MCF 10A (cell line): ENCODE data around the gene IRX1. TPM values are rescaled to one million over a fixed set of nuclear protein-coding genes. Genes with fewer than 3 reads are reported as not detected.

Experiments
- BruUV-seq: library from RNA; stranded (reverse); fragments of 400-500 nt; replicated peaks from 2 replicates; lab custom pipeline; 2021; lab: Mats Ljungman, UMichigan
- CTCF ChIA-PET: fragments of 300-600 bp; sonication (Branson Sonifier 250); formaldehyde crosslinking; extraction: SDS; loops from one replicate; lab custom pipeline; 2021; ENCODE audit warnings: antibody characterized with exemption, inconsistent platforms; lab: Yijun Ruan, JAX
- POLR2A ChIA-PET: fragments of 300-600, 350-650 bp; sonication (Branson Sonifier 250); formaldehyde crosslinking; extraction: SDS; loops from one replicate; lab custom pipeline; 2020; ENCODE audit warnings: antibody characterized with exemption, inconsistent platforms; lab: Yijun Ruan, JAX
- DNase-seq: peaks from one replicate; pipeline ENCODE4 v3.0.0-alpha.2; 2018; ENCODE audit not compliant: unreplicated experiment
- H3K27ac Mint-ChIP-seq: one replicate; pipeline ENCODE4 v1.8.0; 2022; ENCODE audit warnings: mild to moderate bottlenecking, low read depth, mixed read lengths; ENCODE audit not compliant: unreplicated experiment
- H3K27me3 Mint-ChIP-seq: one replicate; pipeline ENCODE4 v1.8.0; 2022; ENCODE audit warnings: mixed read lengths; ENCODE audit not compliant: insufficient read depth, unreplicated experiment
- H3K36me3 Mint-ChIP-seq: one replicate; pipeline ENCODE4 v1.8.0; 2022; ENCODE audit warnings: mild to moderate bottlenecking, moderate library complexity, mixed read lengths; ENCODE audit not compliant: insufficient read depth, unreplicated experiment
- H3K4me1 Mint-ChIP-seq: one replicate; pipeline ENCODE4 v1.8.0; 2022; ENCODE audit warnings: mixed read lengths; ENCODE audit not compliant: insufficient read depth, unreplicated experiment
- H3K4me3 Mint-ChIP-seq: one replicate; pipeline ENCODE4 v1.8.0; 2022; ENCODE audit warnings: mild to moderate bottlenecking, moderate library complexity, mixed read lengths; ENCODE audit not compliant: unreplicated experiment
- H3K9me3 Mint-ChIP-seq: one replicate; pipeline ENCODE4 v1.8.0; 2022; ENCODE audit warnings: mixed read lengths; ENCODE audit not compliant: unreplicated experiment
- intact Hi-C: fragments of 100-400 bp; cut with micrococcal nuclease; formaldehyde crosslinking; loops from 2 replicates; pipeline ENCODE4 v1.14.1; 2022
- total RNA-seq: library from RNA; stranded (reverse); gene quantifications from 2 replicates; pipeline ENCODE4 v1.2.3, GENCODE V29; 2022
- TF ChIP-seq, protein P1 (sequence below): fragments of 200-600 bp; IDR thresholded peaks from one replicate; pipeline ENCODE4 v1.8.0; 2022; ENCODE audit warnings: antibody characterized with exemption, mild to moderate bottlenecking; ENCODE audit not compliant: unreplicated experiment

The IRX1 gene
- total RNA-seq, 1 experiment from 2014 or later: 15.5 TPM

DNA sequence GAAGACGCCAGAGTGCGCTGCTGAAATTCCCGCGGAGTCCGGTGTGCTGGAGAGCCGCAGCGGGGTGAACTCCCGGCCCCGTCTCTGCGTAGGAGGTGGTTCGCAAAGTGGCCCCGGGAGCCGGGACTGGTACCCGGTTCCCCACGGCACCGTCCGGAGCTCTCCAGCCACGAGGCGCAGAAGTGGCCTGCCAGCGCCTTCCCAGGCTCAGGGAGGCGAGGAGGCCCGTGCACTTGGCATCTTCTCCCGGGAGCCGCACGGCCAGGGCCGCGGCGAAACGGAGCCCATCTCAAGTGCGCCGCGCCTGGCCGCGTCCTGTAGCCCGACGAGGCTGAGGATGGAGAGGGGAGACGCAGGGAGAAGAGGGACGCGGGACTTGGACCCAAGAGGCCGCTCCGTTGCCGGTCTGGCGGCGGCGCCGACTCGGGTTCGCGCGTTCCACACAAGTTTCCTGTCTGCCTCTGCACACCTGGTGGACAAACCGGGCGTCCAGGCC lies 1.1 kb upstream of the IRX1 start:
- BruUV-seq: no TSS peak
- no peaks in the 10 kb centered on the region for H3K9me3 Mint-ChIP-seq
- TF ChIP-seq, protein P1, sequence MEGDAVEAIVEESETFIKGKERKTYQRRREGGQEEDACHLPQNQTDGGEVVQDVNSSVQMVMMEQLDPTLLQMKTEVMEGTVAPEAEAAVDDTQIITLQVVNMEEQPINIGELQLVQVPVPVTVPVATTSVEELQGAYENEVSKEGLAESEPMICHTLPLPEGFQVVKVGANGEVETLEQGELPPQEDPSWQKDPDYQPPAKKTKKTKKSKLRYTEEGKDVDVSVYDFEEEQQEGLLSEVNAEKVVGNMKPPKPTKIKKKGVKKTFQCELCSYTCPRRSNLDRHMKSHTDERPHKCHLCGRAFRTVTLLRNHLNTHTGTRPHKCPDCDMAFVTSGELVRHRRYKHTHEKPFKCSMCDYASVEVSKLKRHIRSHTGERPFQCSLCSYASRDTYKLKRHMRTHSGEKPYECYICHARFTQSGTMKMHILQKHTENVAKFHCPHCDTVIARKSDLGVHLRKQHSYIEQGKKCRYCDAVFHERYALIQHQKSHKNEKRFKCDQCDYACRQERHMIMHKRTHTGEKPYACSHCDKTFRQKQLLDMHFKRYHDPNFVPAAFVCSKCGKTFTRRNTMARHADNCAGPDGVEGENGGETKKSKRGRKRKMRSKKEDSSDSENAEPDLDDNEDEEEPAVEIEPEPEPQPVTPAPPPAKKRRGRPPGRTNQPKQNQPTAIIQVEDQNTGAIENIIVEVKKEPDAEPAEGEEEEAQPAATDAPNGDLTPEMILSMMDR: no peak
- peaks cover 8% of the 10 kb centered on the region for H3K4me1 Mint-ChIP-seq
- H3K4me3 Mint-ChIP-seq: peak overlapping the region; percentile 79
- ChIA-PET CTCF (interaction anchor here (0.6 to 1.0 kb wide), 4 partner anchors 47 to 1558 kb away, joined by 3 to 4 read pairs (median 4); no protein-coding TSS in a partner anchor), POLR2A (interaction anchor here (1.1 to 4.1 kb wide), 5 partner anchors 13 to 843 kb away, joined by 3 to 43 read pairs (median 5); partner anchors contain the start of gene IRX2)
- intact Hi-C loops: loop anchor here (5.0 to 10.0 kb wide), 5 partner anchors 282 to 1270 kb away; no protein-coding TSS in a partner anchor
- H3K36me3 Mint-ChIP-seq: peaks cover 7% of the 10 kb centered on the region
- peak; percentile 34 for DNase-seq
- peak overlapping the region; percentile 65 for H3K27ac Mint-ChIP-seq
- H3K27me3 Mint-ChIP-seq: no peaks in the 10 kb centered on the region

DNA sequence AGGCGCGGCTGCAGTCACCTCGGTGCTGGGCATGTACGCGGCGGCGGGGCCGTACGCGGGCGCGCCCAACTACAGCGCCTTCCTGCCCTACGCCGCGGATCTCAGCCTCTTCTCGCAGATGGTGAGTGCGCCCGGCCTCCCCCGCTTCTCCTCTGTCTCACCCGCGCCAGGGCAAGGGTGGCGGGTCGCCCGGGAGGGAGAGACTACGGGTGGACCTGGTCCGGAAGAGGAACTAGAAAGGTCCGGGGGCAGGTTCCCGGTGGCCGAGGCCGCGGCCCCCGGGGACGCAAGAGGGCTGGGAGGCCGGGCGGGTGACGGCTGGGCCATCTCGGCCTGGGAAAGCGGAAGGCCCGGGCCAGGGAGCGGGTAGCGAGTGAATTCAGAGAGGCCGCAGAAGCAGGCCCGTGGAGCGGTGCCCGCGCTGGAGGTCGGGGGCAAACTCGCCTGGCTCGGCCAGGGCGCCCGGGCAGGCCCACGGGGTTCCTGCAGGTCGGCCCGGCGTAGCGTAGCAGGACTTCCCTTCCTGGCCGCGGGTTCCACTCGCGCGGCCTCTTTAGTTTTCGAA lies 711 bp downstream of the IRX1 start:
- intact Hi-C loops: loop anchor here (2.0 to 10.0 kb wide), 7 partner anchors 144 to 1268 kb away; no protein-coding TSS in a partner anchor
- peak; percentile 50 for DNase-seq
- H3K36me3 Mint-ChIP-seq: peaks cover 15% of the 10 kb centered on the region
- peaks cover 8% of the 10 kb centered on the region for H3K4me1 Mint-ChIP-seq
- no peaks in the 10 kb centered on the region for H3K27me3 Mint-ChIP-seq
- ChIA-PET POLR2A (interaction anchor here (0.6 to 4.1 kb wide), 9 partner anchors 16 to 852 kb away, joined by 3 to 43 read pairs (median 3); partner anchors contain the start of gene IRX2), CTCF (no interaction called here)
- peak overlapping the region; percentile 93 for H3K27ac Mint-ChIP-seq
- peak overlapping the region; percentile 79 for H3K4me3 Mint-ChIP-seq
- BruUV-seq: no TSS peak
- H3K9me3 Mint-ChIP-seq: no peaks in the 10 kb centered on the region
- TF ChIP-seq, protein P1: no peak

DNA sequence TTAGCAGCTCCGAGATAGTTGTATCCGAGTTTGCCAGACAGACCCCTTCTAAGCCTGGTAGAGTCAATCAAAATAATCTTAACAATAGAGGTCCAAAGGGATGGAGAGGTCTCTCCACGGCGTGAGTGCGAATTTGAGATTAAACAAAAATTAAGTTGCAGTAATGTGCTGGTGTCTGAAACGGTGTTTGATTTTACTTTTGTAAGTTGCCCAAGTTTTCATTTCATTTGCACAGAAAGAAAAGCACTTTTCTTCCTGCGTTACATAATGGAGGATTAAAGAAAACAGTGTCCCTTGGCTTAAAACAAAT lies 1.2 kb downstream of the IRX1 start:
- Mint-ChIP-seq H3K4me3 (peak overlapping the region; percentile 79), H3K4me1 (peaks cover 8% of the 10 kb centered on the region), H3K36me3 (peaks cover 19% of the 10 kb centered on the region), H3K9me3 (peaks cover 4% of the 10 kb centered on the region), H3K27ac (peak overlapping the region; percentile 93), H3K27me3 (no peaks in the 10 kb centered on the region)
- ChIA-PET POLR2A (interaction anchor here (0.6 to 4.1 kb wide), 7 partner anchors 15 to 853 kb away, joined by 3 to 43 read pairs (median 3); partner anchors contain the start of gene IRX2), CTCF (no interaction called here)
- BruUV-seq: TSS peak; percentile 36
- intact Hi-C loops: loop anchor here (2.0 to 10.0 kb wide), 7 partner anchors 144 to 1268 kb away; no protein-coding TSS in a partner anchor
- peak; percentile 29 for DNase-seq
- TF ChIP-seq, protein P1: no peak
